IMR-90 (cell line): ENCODE data around the gene STK25.

Experiments
- CEBPB ChIP-seq: IDR thresholded peaks from 2 replicates; pipeline ENCODE4 v1.6.1; 2012; ENCODE audit warnings: low read depth, low read length, improper control_type of control experiment
- MAZ ChIP-seq: IDR thresholded peaks from 2 replicates; pipeline ENCODE4 v1.6.1; 2012; ENCODE audit warnings: low read depth, mild to moderate bottlenecking, low read length, improper control_type of control experiment, moderate library complexity, borderline replicate concordance
- MXI1 ChIP-seq: IDR thresholded peaks from 2 replicates; pipeline ENCODE4 v1.6.1; 2012; ENCODE audit warnings: low read depth, mild to moderate bottlenecking, low read length, moderate library complexity, borderline replicate concordance
- POLR2A ChIP-seq: IDR thresholded peaks from 2 replicates; pipeline ENCODE4 v1.6.1; 2012; ENCODE audit warnings: mild to moderate bottlenecking, low read depth, low read length
- RCOR1 ChIP-seq: IDR thresholded peaks from 2 replicates; pipeline ENCODE4 v1.6.1; 2012; ENCODE audit warnings: mild to moderate bottlenecking, low read length, improper control_type of control experiment; ENCODE audit not compliant: insufficient replicate concordance
- RFX5 ChIP-seq: IDR thresholded peaks from 2 replicates; pipeline ENCODE4 v1.8.0; 2012; ENCODE audit warnings: low read depth, mild to moderate bottlenecking, low read length, moderate library complexity
- SMC3 ChIP-seq: fragments of 150-350 bp; IDR thresholded peaks from 2 replicates; pipeline ENCODE4 v1.6.1; 2016; ENCODE audit warnings: low read depth, mild to moderate bottlenecking, antibody characterized with exemption, low read length, moderate library complexity
- TF ChIP-seq, protein P1 (sequence below): conservative IDR thresholded peaks from 2 replicates; pipeline ENCODE4 v1.5.1; 2012; ENCODE audit warnings: mild to moderate bottlenecking, low read depth, low read length, improper control_type of control experiment

DNA sequence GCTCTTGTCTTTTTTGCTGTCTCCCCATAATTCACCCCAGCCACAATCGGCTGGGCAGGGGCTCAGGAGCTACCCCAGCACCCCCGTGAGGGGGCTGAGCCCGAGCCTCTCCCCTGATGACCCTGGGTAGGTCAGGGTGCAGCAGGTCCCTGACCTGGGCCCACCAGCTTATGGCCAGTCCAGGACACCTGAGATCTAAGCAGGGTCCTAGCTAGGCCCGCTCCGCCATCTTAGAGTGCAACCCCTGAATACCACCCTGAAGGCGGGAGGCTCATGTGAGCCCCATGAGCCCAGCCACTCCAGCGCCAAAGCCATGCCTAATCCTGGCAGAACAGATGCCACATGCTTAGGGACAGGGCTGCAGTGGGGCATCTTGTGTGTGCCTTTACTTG, 16.2 kb downstream of the STK25 start:
- TF ChIP-seq, protein P1, sequence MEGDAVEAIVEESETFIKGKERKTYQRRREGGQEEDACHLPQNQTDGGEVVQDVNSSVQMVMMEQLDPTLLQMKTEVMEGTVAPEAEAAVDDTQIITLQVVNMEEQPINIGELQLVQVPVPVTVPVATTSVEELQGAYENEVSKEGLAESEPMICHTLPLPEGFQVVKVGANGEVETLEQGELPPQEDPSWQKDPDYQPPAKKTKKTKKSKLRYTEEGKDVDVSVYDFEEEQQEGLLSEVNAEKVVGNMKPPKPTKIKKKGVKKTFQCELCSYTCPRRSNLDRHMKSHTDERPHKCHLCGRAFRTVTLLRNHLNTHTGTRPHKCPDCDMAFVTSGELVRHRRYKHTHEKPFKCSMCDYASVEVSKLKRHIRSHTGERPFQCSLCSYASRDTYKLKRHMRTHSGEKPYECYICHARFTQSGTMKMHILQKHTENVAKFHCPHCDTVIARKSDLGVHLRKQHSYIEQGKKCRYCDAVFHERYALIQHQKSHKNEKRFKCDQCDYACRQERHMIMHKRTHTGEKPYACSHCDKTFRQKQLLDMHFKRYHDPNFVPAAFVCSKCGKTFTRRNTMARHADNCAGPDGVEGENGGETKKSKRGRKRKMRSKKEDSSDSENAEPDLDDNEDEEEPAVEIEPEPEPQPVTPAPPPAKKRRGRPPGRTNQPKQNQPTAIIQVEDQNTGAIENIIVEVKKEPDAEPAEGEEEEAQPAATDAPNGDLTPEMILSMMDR = no peak
- TF ChIP-seq POLR2A (no peak), RCOR1 (no peak), SMC3 (no peak), RFX5 (no peak), MXI1 (no peak), MAZ (no peak), CEBPB (no peak)
